GM06990 (cell line): Measurements from ENCODE around the gene PEPD.

Experiments used
- DNase-seq: peaks from one replicate; pipeline ENCODE4 v3.0.0-alpha.2; 2011; ENCODE audit not compliant: insufficient read length; ENCODE audit errors: extremely low read depth
- H3K27me3 ChIP-seq: replicated peaks from 2 replicates; pipeline ENCODE4 v1.6.0; 2011; ENCODE audit warnings: low read length; ENCODE audit not compliant: control insufficient read depth, insufficient read depth
- H3K36me3 ChIP-seq: 2 replicates; pipeline ENCODE4 v1.5.1; 2011; ENCODE audit warnings: low read length; ENCODE audit not compliant: control insufficient read depth, insufficient read depth
- H3K4me3 ChIP-seq: replicated peaks from 2 replicates; pipeline ENCODE4 v1.5.1; 2011; ENCODE audit warnings: low read depth, mild to moderate bottlenecking, control low read depth, low read length
- TF ChIP-seq, protein P1 (sequence below): IDR thresholded peaks from 2 replicates; pipeline ENCODE4 v1.5.1; 2011; ENCODE audit warnings: low read length, control low read depth, mild to moderate bottlenecking, inconsistent platforms; ENCODE audit not compliant: insufficient read depth, poor library complexity, severe bottlenecking

PEPD gene

DNA sequence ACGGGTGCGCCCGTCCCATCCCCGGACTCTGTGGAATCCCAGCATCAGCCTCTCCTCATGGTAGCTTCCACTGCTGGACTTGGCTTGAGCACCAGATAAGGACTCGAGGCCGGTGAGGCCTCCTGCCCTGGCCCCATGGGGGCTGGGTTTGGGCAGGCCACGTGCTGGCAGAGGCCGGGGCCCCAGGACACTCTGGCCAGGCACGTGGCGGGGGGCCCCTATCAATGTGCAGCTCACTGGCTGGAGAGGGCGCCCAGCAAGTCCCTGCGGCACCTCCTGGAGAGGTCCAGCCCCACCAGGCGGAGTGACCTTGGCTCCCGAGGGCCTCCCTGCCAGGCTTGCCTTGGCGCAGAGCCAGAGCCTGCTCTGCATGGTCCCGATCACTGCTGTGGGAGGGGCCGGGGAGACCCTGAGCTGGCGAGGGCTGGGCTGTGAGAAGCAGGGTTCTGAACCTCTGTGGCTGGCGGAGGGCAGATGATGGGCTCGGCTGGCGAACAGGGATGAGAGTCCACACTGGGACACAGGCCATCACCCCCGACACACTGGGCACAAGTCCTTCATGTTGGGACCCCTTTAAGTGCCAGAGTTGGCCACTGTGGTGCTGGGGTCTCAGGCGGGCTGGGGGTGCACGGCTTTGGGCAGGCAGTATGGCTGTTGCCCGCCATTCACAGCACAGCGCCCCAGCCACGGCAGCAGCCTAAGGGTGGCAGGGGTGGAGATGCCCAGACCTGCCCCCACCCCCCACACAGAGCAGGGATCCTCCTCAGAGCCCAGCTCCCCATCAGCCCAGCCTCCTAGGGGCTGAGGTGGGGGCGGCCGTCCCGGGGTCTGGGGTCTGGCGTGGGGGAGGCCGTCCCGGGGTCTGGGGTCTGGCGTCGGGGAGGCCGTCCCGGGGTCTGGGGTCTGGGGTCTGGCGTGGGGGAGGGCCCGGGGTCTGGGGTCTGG, 129.0 kb downstream of the PEPD start:
- Histone ChIP-seq H3K27me3 (no peaks in the 10 kb centered on the region), H3K4me3 (no peak overlapping the region), H3K36me3 (no peaks in the 10 kb centered on the region; the same call in 1 of the 2 replicates)
- DNase-seq: no peak
- TF ChIP-seq, protein P1, sequence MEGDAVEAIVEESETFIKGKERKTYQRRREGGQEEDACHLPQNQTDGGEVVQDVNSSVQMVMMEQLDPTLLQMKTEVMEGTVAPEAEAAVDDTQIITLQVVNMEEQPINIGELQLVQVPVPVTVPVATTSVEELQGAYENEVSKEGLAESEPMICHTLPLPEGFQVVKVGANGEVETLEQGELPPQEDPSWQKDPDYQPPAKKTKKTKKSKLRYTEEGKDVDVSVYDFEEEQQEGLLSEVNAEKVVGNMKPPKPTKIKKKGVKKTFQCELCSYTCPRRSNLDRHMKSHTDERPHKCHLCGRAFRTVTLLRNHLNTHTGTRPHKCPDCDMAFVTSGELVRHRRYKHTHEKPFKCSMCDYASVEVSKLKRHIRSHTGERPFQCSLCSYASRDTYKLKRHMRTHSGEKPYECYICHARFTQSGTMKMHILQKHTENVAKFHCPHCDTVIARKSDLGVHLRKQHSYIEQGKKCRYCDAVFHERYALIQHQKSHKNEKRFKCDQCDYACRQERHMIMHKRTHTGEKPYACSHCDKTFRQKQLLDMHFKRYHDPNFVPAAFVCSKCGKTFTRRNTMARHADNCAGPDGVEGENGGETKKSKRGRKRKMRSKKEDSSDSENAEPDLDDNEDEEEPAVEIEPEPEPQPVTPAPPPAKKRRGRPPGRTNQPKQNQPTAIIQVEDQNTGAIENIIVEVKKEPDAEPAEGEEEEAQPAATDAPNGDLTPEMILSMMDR: no peak

DNA sequence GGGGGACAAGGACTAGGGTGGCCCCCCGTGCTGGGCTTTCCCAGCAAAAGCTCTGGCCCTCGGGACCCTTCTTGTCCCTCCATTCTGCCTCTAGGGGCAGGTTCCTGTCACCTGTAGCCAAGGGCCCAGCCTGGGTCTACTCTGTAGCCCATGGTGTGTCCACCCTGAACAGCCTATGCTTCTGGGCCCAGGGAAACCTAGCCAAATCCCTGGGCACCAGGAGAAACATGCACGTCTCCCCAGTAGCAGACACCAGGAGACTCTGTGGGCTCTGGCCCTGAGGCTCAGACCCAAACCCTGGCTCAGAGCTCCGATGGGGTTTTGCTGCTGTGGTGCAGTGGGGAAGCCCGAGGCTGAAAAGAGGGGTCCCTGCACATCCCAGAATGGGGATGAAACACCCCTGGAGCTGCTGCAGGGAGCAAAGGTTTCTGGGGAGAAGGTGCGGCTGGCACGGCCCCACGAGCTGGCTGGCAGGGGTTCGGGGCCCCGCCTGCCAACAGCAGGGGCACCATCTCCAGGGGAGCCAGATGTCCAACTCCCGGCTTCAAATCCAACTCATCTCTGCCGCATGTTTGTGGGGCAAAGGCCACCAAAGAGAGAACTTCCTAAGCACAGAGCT, 129.9 kb downstream of the PEPD start:
- Histone ChIP-seq H3K4me3 (no peak overlapping the region), H3K36me3 (peaks cover 4% of the 10 kb centered on the region; the same call in 1 of the 2 replicates), H3K27me3 (no peaks in the 10 kb centered on the region)
- no peak for DNase-seq
- TF ChIP-seq, protein P1: no peak

DNA sequence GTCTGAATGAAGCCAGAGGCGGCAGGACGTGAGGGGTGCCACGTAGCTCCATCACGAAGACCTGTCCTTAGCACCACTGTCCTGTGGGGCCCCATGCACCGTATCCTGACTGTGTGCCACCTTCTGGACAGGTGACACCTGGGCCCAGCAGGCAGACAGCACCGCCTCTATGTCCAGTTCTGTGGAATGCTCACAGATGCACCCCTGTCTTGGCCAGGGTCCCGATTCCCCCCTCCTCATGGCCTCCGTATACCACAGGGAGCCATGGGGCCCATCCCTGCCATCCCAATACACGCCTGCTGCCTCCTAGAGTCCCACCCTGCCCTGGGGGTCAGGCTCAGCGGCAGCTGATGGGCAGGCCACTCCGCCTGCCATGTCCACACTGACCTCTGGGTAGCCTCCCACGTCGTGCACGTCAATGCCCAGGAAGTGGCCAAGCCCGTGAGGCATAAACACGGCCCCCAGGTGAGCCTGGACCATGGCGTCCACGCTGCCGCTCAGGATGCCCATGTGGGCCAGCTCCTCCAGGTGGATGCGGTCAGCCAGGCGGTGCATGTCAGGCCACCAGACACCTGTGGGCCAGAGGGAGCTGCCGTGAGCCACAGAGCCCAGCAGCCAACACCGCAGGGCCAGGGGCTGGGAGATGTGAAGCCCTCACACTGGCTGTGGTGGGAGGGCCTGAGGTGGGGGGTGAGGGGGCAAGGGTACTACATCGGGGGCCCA, 130.5 kb downstream of the PEPD start:
- TF ChIP-seq, protein P1: no peak
- H3K36me3 ChIP-seq: peaks cover 4% of the 10 kb centered on the region; the same call in 1 of the 2 replicates
- no peak overlapping the region for H3K4me3 ChIP-seq
- H3K27me3 ChIP-seq: no peaks in the 10 kb centered on the region
- DNase-seq: no peak

DNA sequence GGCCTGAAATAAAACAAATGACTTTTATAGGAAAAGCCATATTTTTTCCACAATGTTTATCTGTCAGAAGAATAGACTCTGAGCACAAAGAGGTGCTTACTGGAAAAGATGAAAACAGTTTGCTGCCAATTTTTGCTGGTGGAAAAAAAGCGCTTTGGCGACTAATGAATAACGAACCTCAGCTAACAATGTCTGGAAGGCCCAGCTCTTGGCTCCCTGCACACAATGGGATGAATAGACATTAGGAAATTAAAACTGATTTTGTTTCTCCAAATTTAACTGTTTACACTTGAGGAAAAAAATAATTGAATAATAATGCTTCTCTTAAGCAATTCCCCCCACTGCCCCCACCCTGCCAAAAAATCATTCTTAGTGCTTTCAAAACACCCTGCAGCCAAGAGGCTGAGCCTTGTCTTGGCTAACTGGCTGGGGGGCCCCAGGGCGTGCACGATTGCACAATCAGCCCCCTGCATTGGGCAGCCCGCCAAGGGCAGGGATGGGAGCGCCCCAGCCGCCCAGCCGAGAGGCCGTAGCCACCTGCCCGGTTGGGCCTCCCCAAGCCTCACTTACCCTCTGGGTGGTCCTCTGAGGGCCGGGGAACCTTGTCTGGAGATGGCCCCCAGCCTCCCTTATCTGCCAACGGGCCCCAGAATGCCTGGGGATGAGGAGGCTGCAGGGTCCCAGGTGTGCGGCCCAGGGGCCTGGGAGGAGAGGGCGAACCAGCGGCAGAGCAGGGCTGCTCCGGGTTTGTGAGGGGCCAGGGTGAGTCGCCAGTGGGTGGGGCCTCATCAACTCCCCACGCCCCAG, 131.3 kb downstream of the PEPD start:
- no peaks in the 10 kb centered on the region for H3K27me3 ChIP-seq
- peaks cover 4% of the 10 kb centered on the region; the same call in 1 of the 2 replicates for H3K36me3 ChIP-seq
- H3K4me3 ChIP-seq: no peak overlapping the region
- DNase-seq: no peak
- TF ChIP-seq, protein P1: no peak
